Astrocyte of the hippocampus (primary cell): ENCODE measurements around the gene KLHL40.

Experiments
- DNase-seq: peaks from one replicate; pipeline ENCODE4 v3.0.0; 2011; ENCODE audit warnings: low read depth, low spot score

The KLHL40 gene

GRCh38 chr3:42704136-42704841, 19.0 kb downstream of the KLHL40 start:
- no peak for DNase-seq

- DNase-seq: no peak
Observed at GRCh38 chr3:42705058-42705767, 19.9 kb downstream of the KLHL40 start.

GRCh38 chr3:42705962-42706585, 20.7 kb downstream of the KLHL40 start:
- no peak for DNase-seq

GRCh38 chr3:42706721-42707619, 21.6 kb downstream of the KLHL40 start:
- DNase-seq: no peak

- no peak for DNase-seq
Observed at GRCh38 chr3:42707620-42708355, 22.5 kb downstream of the KLHL40 start.

DNA sequence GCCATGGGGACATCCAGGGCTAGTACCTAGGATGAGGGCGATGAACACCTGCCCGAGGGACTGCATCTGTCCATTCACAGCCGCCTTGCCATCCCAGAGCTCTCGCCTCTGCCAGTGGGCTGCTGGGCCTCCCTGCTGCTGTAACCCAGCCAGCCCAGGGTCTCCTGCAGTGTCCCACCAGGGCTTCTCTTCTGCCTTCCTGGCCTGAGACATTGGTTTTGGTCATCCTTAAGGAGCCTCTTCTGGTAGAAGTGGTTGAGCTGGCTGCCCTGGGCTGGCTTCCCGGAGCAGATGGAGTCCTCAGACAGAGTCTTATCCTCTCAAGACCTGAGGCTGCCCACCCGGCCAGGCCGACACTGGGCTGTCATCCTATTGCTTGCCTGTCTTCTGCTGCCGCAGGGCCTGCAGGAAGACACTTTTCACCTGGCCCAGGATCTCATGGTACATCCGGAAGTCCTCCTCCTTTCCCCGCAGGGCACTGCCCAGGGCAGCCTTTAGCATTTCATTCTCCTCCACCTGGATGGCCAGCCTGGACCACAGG, 23.3 kb downstream of the KLHL40 start:
- no peak for DNase-seq

DNA sequence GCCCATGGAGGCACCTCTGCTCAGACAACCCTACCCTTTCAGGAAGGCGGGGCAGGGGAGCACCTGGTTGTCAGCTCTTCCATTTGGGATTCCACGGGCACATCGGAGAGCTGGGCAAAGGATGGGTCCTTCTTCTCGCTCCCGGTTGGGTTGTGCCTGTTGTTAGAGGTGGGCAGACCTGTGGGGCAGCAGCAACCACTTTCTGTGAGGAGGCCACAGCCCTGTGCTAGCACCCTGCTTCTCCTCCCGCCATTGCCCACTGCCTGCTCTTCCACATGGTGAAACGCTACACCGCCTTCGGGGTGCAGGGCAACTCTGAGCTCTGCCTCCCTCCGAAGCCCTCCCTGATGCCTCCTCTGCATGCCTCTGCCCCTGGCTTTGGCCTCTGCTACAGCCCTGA, 24.3 kb downstream of the KLHL40 start:
- no peak for DNase-seq

GRCh38 chr3:42710323-42711021, 25.1 kb downstream of the KLHL40 start:
- no peak for DNase-seq

DNA sequence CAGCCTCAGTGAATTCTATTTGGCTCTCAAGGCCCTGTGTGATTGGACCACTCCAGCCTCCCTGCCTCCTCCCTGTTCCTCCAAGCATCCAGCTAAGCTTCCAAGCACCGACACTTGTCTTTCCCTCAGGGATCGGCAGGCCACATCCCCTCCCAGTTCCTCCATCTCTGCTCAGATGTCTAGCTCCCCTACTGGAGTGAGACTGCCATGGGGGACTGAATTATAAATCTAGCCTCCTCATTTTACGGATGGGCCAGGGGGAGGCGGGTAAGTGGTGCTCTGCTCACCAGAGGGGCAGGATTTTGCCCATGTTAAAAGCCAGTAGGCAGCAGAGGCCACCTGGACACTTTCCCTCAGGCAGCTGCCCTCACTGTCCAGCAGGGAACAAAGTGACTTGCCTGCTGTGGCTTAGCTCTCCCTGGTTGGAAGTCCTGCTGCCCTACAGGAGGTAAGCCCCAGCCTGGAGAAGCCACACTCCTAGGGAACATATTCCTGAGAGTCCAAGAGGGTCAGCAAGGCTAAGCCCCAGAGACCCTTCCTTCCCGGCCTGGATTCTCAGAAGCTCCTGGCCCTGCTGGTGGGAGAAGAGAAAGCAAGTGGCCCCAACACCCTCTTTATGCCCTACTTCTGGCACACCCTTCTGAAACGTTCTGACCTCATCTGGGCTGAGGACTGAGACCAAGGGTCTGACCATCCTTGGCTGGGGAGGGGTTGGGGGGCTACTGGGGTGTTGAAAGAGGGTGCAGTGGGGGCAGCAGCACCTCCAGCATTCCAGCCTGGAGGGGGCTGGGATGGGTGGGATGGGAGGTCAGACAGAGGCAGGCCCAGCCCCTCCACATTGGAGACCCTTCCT, 26.4 kb downstream of the KLHL40 start:
- no peak for DNase-seq

- DNase-seq: no peak
Observed at GRCh38 chr3:42712344-42712648, 27.0 kb downstream of the KLHL40 start.

- DNase-seq: no peak
Observed at GRCh38 chr3:42712688-42713372, 27.5 kb downstream of the KLHL40 start.

GRCh38 chr3:42713747-42714146, 28.4 kb downstream of the KLHL40 start:
- DNase-seq: no peak

DNA sequence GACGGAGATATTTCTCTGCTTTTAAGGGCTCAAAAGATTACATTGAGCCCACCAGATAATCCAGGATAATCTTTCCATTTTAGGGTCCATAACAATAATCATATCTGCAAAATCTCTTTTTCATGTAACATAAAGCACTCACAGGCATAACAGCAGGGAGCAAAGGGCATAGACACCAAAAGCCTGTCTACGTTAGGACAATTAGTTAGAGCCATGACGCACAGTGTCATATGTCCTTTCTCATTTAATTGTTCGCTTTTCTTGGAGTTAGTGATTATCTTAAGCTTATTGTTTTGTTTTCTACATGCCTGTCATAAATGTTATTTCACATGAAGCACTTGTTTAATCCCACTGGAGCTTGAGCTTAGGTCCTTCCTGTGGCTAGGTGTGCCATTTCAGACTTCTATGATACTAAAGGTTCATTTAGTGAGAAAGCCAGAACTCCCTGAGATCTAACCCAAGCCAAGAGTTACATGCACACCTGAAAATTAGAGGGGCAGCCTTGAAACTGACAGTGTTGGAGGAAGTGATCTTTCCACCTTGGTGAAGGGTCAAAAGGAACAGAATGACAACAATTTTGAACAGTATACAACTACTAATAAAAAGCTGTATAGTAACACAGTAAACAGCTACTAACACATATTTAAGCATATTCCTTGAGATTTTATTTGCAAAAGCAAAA, 29.0 kb downstream of the KLHL40 start:
- DNase-seq: no peak

- no peak for DNase-seq
Observed at GRCh38 chr3:42717306-42717705, 32.0 kb downstream of the KLHL40 start.

- DNase-seq: no peak
Observed at GRCh38 chr3:42718338-42718737, 33.0 kb downstream of the KLHL40 start.

DNA sequence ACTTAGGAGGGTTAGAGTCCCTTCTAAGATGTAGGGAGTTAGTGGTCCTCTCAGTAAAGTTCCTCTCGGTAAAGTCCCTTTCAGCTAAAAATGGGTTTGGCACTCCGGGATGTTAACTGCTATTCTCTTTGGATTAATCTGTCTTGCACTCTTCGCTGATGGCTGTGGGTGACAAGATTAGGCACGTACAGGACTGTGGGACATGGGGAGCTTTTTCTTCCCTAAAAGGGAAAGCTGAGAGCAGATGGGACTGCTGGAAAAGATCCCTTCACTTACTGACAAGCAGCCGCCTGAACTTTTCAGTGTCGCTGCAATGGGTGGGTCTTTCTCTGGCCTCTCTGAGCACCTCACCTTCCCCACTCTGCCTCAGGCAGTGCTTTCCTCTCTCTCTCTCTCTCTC, 33.7 kb downstream of the KLHL40 start:
- DNase-seq: no peak

- no peak for DNase-seq
Observed at GRCh38 chr3:42720126-42720525, 34.8 kb downstream of the KLHL40 start.

- no peak for DNase-seq
Observed at GRCh38 chr3:42721690-42722089, 36.4 kb downstream of the KLHL40 start.
